Progenitor cell of endocrine pancreas (in vitro differentiated cells): Measurements from ENCODE around the gene LRP6. TPM values are rescaled to one million over a fixed set of nuclear protein-coding genes. Genes with fewer than 3 reads are reported as not detected.

Experiments
- DNase-seq: peaks from one replicate; pipeline ENCODE4 v3.0.0; 2021; ENCODE audit warnings: low spot score; ENCODE audit not compliant: unreplicated experiment
- H3K27ac Mint-ChIP-seq: 2 replicates; pipeline ENCODE4 v1.8.0; 2021; ENCODE audit warnings: mild to moderate bottlenecking, moderate library complexity, mixed read lengths
- H3K27me3 Mint-ChIP-seq: 2 replicates; pipeline ENCODE4 v1.8.0; 2021; ENCODE audit warnings: mixed read lengths
- H3K36me3 Mint-ChIP-seq: 2 replicates; pipeline ENCODE4 v1.8.0; 2022; ENCODE audit warnings: mixed read lengths; ENCODE audit not compliant: insufficient read depth
- H3K4me1 Mint-ChIP-seq: 2 replicates; pipeline ENCODE4 v1.8.0; 2021; ENCODE audit warnings: low read depth, mixed read lengths
- H3K4me3 Mint-ChIP-seq: 2 replicates; pipeline ENCODE4 v1.8.0; 2021; ENCODE audit warnings: low read depth, mild to moderate bottlenecking, moderate library complexity, mixed read lengths
- H3K9me3 Mint-ChIP-seq: 2 replicates; pipeline ENCODE4 v1.8.0; 2021; ENCODE audit warnings: low read depth, mixed read lengths
- total RNA-seq: library from RNA; stranded (reverse); gene quantifications from 2 replicates; pipeline ENCODE4 v1.2.1, GENCODE V29; 2021
- TF ChIP-seq, protein P1 (sequence below): fragments of 200-600 bp; sonication (generic); IDR thresholded peaks from one replicate; pipeline ENCODE4 v1.5.0; 2021; ENCODE audit warnings: antibody characterized with exemption, mild to moderate bottlenecking; ENCODE audit not compliant: unreplicated experiment

Gene LRP6
- total RNA-seq, 1 donor from 2014 or later = 163 TPM

DNA sequence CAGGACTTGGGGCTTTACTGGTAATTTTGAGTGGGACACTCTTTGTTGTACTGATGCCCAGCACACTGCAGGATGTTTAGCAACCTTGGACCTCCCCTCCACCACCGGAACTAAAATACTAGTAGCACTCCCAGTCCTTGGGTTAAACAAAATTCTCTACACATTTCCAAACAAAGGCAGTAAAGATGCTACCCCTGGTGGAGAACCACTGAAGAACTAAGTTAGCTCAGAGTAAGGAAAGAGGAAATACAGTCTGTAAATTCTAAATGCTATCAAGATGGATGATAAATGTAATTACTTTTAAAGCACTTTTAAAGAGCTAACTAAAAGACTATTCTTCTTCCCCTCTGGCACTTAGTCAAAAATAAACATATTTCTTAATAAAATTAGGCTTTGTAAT lies 64.1 kb downstream of the LRP6 start:
- TF ChIP-seq, protein P1, sequence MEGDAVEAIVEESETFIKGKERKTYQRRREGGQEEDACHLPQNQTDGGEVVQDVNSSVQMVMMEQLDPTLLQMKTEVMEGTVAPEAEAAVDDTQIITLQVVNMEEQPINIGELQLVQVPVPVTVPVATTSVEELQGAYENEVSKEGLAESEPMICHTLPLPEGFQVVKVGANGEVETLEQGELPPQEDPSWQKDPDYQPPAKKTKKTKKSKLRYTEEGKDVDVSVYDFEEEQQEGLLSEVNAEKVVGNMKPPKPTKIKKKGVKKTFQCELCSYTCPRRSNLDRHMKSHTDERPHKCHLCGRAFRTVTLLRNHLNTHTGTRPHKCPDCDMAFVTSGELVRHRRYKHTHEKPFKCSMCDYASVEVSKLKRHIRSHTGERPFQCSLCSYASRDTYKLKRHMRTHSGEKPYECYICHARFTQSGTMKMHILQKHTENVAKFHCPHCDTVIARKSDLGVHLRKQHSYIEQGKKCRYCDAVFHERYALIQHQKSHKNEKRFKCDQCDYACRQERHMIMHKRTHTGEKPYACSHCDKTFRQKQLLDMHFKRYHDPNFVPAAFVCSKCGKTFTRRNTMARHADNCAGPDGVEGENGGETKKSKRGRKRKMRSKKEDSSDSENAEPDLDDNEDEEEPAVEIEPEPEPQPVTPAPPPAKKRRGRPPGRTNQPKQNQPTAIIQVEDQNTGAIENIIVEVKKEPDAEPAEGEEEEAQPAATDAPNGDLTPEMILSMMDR = peak; percentile 21
- H3K36me3 Mint-ChIP-seq = peaks cover 44% of the 10 kb centered on the region
- H3K4me3 Mint-ChIP-seq = no peak overlapping the region
- peaks cover 5% of the 10 kb centered on the region for H3K4me1 Mint-ChIP-seq
- DNase-seq = no peak
- peaks cover 11% of the 10 kb centered on the region for H3K9me3 Mint-ChIP-seq
- no peaks in the 10 kb centered on the region for H3K27me3 Mint-ChIP-seq
- H3K27ac Mint-ChIP-seq = peak overlapping the region; percentile 9

DNA sequence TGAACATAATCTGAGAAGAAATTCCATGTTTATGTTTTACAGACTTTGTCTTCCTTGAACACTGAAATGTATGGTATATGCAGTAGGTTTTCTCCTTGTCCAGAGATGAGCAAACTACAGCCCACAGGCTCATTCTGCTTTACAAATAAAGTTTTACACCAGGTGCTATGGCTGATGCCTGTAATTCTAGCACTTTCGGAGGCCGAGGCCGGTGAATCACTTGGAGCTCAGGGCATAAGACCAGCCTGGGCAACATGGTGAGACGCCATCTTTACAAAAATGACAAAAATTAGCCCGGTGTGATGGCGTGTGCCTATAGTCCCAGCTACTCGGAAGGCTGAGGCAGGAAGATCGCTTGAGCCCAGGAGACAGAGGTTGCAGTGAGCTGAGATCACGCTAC lies 64.7 kb downstream of the LRP6 start:
- Mint-ChIP-seq H3K4me3 (no peak overlapping the region), H3K27ac (peak overlapping the region; percentile 9), H3K4me1 (peaks cover 3% of the 10 kb centered on the region), H3K27me3 (no peaks in the 10 kb centered on the region), H3K36me3 (peaks cover 50% of the 10 kb centered on the region), H3K9me3 (peaks cover 15% of the 10 kb centered on the region)
- DNase-seq = no peak
- TF ChIP-seq, protein P1 = no peak

DNA sequence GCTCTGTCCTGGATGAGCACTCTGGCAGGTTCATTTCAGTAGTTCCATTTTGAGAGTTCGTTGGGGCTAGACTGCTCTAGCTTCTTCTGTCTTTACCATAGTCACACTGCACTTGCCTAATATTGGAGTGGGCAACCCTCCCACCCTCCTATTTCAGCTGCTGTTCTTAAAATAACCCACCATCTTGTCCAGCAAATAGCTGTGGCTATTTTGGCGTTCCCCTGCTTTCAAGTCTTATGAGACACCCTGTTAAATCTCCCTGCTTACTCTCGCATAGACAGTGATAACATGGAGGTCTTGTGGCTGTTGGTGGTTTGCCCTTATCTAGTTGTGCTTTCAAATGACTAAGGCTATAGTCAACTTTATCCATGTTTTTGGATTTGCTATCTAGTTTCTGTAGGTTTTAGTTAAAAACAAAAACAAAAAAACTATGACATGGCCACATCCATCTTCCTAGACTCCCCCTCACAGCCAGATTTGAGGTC lies 65.5 kb downstream of the LRP6 start:
- H3K27ac Mint-ChIP-seq = no peak overlapping the region
- H3K36me3 Mint-ChIP-seq = peaks cover 57% of the 10 kb centered on the region
- peaks cover 2% of the 10 kb centered on the region for H3K4me1 Mint-ChIP-seq
- peaks cover 23% of the 10 kb centered on the region for H3K9me3 Mint-ChIP-seq
- TF ChIP-seq, protein P1 = no peak
- H3K4me3 Mint-ChIP-seq = no peak overlapping the region
- no peaks in the 10 kb centered on the region for H3K27me3 Mint-ChIP-seq
- no peak for DNase-seq

DNA sequence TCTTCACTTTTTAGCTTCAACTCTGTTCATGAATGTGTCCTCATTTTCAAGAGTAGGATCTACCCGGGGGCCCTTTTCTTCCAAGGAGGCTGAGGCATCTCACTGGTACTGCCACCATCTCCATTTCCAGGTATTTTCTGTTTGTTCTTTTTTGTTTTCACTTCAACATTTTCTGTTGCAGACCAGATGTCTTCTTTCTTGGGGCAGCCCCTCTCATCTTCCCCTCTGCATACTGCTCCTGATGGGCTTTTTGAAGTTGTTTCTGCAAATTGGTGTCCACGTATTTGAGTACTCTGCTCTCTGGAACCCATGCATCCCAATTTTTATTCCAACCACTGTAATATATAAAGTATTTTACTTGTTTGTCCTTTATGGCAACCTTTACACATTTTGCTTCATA lies 66.5 kb downstream of the LRP6 start:
- DNase-seq = no peak
- TF ChIP-seq, protein P1 = no peak
- H3K36me3 Mint-ChIP-seq = peaks cover 66% of the 10 kb centered on the region
- no peak overlapping the region for H3K27ac Mint-ChIP-seq
- peaks cover 30% of the 10 kb centered on the region for H3K9me3 Mint-ChIP-seq
- H3K4me1 Mint-ChIP-seq = peaks cover 2% of the 10 kb centered on the region
- H3K4me3 Mint-ChIP-seq = no peak overlapping the region
- no peaks in the 10 kb centered on the region for H3K27me3 Mint-ChIP-seq

DNA sequence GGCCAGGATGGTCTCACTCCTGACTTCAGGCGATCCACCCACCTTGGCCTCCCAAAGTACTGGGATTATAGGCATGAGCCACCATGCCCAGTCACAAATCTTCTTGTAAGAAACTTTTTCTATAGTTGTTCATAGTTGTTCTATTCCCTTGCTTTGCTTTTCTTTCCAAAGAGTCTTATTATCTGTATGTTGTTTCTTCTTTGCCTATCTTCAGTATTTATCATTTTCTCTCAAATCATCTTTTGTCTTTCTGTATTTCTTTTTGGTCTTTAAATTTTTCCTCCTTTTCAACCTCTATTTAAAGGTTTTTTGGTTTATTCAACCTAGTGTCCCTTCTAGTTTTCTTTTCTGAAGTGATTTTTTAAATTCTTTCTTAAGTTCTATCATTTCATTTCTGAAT lies 68.7 kb downstream of the LRP6 start:
- DNase-seq = no peak
- Mint-ChIP-seq H3K9me3 (peaks cover 42% of the 10 kb centered on the region), H3K4me3 (no peak overlapping the region), H3K27me3 (no peaks in the 10 kb centered on the region), H3K4me1 (peaks cover 11% of the 10 kb centered on the region), H3K36me3 (peaks cover 82% of the 10 kb centered on the region), H3K27ac (no peak overlapping the region)
- TF ChIP-seq, protein P1 = no peak
